Right kidney (tissue), 1 donor: ENCODE results near the gene RNU2-63P.
"Not testable (repeated sequence)": the region's sequence is repeated elsewhere in the genome, so short reads cannot be mapped to it uniquely, and the experiment has no call there.

Experiments
- DNase-seq: peaks from one replicate; pipeline ENCODE4 v3.0.0-alpha.2; 2016

The RNU2-63P gene

GRCh38 chr2:87985902-87986301, 30.4 kb downstream of the RNU2-63P start:
- not testable (repeated sequence) for DNase-seq

GRCh38 chr2:87981182-87981581, 35.2 kb downstream of the RNU2-63P start:
- DNase-seq: not testable (repeated sequence)

- not testable (repeated sequence) for DNase-seq
These were observed 44.0 kb downstream of the RNU2-63P start for GRCh38 chr2:87972385-87972784.
